HG02571 (cell line): Measurements from ENCODE around the gene GRIK3.

Experiments used
- ATAC-seq: cut with Tn5 transposase; IDR thresholded peaks from one replicate; pipeline ENCODE4 v1.9.1; 2021; ENCODE audit warnings: mild to moderate bottlenecking, moderate library complexity; ENCODE audit not compliant: unreplicated experiment

The GRIK3 gene

DNA sequence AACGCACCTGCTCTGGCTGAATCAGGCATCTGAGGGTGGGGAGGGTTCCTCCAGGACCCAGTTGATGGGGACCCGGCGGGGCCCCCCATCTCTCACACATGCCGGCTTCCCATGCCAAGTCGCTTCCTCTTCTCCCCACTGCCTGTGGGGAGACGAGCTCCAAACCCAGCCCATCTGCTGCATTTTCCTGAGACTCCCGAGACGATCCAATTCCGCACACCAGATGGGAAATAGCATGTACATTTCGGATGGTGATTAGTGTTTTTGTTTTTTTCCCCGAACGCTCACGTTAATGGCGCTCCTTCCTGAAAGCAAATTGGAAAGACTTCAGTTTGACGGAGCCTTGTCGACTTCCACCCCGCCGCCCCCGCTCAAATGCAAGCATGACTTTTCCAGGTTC is 13.2 kb upstream of the GRIK3 start:
- no peak for ATAC-seq

DNA sequence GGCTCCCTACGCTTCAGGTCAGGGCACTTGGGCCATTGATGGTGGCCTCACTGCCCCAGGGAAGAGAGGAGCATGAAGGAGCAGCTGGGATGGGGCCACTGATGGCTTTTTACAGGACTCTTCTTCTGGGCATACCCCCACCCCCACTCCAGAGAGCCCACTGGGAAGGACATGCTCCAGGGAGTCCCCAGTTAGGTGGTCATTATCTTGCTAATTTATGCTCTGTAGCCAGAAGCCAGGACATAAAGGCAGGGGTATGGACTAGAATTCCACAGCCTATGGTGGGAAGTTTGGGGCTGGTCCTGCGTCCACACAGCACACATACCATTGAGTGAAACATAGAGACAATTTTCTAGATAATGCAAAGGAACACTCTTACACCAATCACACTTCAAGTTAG is 8.8 kb upstream of the GRIK3 start:
- no peak for ATAC-seq

DNA sequence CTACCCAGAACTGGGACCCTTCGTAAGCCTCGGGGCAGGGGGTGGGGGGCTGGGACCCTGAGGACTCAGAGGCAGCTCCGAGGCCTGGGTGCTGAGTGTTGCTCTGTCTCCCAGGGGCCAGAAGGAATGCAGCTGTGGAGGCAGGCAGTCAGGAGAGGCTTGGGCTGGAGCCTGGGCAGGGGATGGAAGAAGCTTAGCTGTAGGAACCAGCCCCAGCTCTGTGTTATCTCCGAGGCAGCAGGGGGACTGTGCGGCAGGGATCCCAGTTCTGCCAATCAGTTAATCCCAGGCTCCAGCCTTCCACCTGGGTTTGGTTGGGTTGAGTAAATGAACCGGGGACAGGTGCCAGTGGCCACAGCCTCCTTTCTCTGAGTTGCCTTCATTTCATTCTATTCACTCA is 8.2 kb upstream of the GRIK3 start:
- ATAC-seq: no peak

DNA sequence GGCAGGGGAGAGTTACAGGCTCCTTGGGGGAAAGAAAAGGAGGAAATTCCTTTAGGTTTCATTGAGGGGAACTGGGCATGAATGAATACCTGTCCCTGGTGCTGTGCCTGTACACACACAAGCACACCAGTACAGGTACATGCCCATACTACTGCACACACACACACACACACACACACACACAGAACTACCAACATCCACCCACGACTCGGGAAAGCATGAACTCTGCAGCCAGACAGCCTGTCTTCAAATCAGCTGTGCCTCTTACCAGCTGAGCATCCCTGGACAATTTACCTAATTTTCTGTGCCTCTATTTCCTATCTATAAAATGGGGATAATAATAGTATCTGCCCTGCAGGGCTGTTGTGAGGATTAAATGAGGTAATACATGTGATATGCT is 7.2 kb upstream of the GRIK3 start:
- no peak for ATAC-seq

DNA sequence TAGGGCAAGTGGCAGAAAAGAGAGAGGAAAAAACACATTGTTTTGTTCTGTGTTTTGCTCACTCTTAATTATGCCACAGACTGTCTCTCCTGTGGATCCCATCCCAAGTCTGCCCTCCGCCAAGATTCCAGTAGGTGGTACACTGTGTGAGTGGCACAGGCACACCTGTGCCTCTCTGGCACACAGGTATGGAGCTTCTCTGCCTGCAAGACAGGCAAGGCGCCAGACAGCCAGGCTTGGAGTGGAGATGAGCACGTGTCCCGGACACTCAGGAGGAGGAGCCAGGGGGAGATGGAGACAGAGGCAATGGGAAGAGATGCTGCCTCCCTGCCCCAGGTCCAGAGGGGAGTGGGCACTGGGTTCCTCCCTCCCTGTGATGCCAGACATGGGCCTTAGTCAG is 6.5 kb upstream of the GRIK3 start:
- ATAC-seq: no peak

DNA sequence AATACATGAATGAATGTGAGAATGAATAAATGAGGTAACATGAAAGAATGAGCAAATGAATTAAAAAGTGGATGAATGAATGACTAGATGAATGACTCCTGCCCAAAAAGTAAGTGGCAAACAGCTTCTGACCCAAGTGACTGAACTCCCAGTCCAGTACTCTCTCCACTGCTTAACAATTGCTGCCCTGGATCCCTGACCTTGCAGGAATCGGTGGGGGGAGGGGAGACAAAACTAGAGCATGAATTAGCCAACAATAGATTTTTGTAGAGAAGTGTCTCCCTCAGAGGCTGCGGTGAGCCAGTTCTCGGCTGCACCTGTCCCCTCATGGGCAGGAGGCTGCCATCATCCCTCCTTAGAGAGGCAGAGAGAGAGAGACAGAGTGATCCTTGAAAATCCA is 5.9 kb upstream of the GRIK3 start:
- ATAC-seq: no peak

DNA sequence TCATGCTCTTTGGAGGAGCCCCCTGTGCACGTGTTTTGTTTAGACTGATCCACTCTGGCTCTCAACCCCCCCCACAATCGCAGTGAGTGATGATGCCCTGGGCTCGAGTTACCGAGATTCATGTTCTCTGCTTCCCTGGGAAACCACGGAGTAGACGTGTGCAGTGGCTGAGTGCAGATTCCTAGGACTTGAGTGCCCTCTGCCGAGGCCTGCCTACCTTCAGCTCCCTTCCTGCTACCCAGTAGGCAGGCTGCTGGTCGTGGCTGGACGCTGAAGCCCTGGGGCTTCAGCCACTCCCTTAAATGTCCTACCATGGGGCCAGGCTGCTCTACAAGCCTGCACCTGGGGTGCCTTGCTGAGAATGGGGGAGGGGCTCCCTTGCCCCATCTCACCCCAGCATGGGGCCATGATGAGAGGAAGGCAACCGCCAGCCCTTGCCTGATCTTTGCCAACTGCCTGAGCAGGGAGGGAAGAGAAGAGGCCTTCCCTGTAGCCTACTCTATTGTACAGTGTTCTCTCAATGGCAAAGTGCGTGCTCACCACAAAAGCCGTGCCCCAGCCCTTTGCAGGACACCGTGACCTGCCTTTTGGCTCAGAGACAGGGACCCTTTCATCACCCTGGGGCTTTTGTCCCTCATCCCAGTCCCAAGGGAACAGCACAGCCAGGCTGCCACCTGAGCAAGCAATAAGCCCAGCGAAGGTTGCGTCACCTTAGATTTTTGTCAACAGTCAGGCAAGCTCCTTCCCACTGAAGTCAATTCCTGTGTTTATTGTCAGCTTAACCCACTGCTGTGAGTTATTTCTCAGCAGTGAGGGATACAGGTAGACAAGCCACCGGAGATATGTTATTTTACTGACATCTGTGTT is 4.1 kb upstream of the GRIK3 start:
- ATAC-seq: no peak

DNA sequence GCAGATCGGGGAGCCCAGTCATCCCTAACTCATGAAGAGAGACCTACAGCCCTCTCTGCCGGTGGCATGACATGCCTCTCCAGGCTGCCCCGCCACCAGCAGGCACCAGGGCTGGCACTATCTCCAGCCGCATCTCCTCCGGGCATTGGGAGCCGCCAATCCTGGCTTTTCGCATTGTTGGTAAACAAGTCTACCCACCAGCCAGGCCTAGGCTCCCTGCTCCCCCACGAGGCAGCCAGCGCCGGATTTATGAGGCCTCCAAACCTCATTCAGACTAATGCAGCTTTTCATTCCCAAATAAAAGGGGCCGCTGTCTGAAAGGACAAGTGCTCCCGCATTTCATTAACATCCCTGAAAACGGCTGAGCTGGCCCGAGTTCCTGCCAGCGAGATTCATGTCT is 3.4 kb upstream of the GRIK3 start:
- no peak for ATAC-seq

DNA sequence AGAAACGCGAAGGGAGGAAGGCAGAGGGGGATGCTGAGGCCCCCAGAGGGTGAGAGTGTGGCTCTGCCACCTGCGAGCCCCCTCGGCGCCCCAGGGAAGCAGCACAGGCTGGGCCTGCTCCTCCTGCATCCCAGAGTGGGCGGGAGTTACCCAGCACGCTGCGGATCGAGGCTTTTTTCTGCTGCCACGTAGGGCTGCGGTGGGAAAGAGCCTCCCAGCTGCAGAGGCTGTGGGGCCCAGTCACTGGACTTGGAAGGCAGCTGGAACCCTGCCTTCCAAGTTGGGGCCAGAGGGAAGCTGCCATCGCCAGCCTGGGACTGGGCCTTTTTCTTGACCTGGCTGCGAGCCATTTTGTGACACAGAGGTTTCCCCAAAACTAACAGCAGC is 2.3 kb upstream of the GRIK3 start:
- ATAC-seq: no peak

DNA sequence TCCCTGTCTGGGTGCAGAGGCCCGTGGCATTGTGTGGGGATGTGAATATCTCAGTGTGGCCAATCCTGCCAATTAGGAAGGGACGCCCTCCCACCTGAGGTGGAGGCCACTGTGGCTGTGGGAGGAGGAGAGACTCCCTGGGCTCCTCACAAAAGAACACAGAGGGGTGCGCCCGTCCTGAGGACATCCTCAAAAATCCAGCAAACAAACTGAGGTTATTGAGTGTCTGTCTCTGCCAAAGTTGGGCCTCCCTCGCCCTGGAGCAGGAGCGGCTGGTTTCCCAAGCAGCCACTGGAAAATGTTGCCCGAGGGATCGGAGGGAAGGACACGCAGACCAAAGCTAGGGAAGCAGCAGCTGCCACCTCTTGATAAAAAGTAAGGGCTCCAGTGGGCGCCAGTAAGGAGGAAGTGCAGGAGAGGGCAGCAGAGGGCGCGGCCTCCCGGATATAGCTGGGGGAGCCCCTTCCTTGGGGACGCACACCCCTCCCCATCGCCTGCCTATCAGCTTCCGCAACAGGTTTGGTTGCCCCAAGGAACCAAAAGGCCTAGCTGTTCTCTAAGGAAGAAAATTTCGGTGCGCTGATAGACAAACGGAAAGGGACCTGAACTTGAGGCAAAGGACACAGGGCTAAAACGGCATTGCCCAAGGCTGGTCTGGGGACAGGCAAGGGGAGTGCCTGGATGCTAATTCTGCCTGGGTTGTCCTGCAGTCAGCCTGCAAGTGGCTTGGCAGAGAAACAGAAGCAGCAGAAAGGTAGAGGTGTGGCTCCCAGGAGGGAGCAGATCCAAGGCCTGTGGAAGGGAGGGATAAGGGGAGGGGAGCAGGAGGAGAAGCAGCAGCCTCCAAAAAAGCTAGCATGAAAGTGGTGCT is 1.7 kb upstream of the GRIK3 start:
- no peak for ATAC-seq

DNA sequence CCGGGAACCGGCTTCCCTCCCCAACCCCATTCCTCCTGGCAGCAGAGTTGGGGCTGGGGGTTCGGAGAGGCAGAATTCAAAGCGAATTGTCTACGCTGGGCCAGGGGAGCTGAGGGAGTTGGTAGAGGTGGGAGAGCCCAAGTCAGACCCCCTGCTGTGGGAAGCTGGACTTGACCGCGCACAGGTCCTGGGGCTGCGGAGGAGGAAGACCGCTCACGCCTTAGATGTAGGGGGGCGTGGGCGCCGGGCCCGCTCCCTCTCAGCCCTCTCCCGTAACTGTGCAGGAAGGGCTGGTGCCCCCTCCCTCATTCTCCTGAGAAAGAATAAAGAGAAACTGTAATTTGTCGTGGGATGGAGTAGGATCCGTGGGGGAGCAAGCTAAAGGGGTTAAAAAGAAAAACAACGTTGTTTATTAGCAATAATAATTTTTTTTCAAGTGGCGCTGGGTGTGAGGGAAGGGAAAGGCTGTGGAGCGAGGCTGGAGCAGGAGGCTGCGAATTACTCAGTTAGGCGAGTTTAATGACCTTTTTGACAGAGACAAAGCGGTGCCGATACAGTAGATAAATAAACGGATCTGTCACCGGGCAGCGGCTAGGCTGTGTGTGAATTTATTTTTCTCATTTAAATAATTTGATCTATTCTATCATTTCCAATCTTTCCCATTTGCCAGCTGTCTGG is 838 bp upstream of the GRIK3 start:
- no peak for ATAC-seq

DNA sequence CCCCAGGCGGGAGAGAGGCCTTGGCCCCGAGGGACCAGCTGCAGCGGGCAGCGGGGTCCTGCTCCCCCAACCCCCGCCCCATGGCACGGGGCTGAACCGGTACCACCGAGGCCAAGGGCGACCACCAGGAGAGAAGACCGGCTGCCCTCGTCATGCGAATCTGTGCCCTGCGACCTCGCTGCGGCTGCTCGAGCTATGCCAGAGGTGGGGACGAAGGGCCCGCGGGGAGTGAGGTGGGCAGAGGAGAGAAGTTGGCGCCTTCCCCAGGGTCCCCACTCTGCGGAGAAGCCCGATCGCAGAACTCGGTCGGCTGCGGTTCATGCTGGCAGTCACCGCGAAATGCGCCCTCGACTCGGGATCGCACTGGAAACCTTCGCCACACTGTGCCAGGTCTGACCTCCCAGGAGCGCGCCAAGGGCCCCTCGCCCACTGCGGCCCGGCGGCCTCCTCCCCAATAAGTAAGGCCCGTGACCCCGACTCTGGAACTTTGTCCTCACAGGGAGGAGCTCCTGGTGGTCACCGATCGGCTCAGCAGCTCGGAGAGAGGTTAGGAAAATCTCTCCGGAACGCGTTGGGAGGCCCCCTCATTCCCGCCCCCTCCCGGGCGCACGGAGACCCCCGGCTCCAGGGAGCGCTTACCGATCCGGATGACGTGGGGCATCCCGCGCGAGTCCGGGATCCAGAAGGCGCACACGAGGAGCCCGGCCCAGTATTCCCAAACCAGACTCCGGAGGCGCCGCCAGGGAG is 787 bp downstream of the GRIK3 start:
- no peak for ATAC-seq

DNA sequence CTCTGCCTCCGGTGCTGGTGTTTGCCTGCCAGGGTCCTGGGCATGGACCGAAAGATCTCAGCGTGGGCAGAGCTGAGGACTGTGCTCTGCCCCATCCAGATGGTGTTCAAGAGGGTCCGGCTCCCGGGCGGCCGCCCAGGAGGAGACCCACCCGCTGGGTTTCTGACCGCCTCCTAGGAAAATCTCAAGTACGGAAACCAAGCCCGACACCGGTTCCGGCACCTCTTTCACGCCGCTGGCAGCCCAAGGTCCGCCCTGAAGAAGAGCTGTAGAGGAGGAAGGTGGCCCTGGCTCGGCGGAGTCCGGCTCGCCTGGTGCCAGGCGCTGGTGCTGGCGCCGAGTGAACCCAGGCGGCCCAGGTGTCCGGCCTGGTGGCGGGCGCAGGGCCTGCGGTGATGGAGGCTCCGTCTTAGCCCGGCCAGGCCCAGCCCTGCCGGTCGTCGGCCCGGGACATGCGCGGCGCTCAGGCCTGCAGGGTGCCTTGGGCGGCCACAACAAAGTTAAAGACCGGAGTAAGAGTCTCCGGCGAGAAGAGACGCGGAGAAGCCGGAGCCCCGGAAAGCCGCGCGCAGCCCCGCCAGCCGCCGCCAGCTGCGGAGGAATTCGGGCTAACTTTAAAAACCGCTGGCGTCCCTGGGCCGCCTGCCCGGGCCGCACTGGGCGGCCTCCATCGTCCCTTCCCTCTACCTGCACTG is 1.5 kb downstream of the GRIK3 start:
- ATAC-seq: no peak

DNA sequence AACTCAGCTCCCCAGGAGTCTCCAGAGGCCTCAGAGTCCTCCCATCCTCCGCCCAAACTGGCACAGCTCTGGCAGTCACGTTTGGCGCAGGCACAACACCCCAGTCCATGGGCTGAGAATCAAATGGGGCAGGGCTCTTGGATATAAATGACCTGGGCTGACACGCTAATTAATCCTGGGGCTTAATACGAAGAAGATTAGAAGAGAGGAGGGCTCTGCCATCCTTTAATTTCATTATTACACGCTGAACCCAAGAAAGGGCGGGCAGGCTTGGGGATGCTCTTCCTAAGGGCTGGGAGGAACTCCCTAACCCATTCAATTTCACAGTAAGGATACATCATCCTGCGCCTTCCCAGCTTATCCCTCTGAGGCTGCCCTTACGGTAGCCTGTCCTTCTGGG is 2.4 kb downstream of the GRIK3 start:
- ATAC-seq: no peak

DNA sequence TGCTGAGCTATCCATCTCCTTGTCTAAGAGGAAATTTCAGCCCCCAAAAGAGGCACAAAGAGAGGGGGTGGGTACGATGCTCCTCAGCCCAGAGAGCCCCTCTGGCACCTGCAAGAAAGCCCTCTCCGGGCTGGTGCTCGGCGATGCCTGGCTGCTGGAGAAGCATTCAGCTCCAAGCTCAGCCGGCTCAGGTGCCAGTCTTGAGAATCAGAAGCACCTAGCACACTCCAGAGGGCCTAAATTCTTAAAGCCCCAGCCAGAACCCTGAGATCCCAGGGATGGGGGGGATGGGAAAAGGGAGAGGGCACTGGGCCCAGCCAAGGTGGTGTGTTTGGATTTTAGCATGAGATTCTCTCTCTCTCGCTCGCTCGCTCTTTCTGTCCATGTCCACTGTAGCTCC is 2.9 kb downstream of the GRIK3 start:
- no peak for ATAC-seq

DNA sequence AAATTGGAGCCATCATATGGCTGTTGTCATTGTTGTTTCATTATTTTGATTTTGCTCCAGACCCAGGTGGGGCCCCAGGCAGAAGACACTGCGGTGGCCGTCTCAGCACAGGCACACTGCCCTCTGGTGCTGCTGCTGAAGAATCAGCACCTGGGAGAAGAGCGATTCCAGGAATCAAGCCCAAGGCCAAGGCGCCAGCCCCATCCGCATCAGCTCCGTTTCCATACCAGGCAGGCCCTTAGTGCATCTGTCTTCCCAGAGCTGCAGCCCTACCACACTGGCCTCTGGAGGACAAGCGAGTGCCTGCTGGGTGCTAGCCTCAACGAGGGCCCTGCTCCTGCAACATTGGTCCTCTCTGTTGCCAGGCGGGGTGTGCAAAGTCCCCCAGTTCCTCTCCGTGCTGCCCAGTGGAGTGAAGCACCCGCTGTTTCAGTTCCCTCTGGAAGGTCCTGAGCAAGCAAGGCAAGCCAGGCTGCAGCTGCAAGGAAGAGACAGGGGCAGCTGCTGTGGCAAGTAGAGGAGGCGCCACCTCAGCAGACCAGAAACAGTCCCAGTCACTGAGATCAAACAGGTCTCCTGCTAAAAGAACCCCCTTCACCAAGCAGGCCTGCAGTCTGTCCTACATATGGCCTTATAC is 5.2 kb downstream of the GRIK3 start:
- no peak for ATAC-seq

DNA sequence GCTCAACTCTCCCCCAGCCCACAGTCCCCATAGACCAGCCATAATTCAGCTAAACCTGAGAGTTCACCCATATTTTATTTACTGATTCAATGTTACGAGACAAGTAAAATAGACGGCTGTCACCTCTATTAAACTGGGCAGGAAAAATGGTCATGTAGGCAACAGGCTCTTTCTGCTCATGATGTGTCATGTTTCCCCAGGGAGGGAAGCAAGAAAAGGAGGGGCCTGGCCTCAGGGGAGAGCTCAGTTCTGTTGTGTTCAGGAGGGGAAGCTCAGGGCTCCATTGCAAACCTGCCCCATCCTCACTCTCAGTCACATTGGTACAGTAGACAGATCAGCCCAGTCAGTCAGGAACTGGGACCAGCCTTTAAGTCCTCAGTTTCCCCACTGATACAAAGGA is 12.8 kb downstream of the GRIK3 start:
- ATAC-seq: no peak

DNA sequence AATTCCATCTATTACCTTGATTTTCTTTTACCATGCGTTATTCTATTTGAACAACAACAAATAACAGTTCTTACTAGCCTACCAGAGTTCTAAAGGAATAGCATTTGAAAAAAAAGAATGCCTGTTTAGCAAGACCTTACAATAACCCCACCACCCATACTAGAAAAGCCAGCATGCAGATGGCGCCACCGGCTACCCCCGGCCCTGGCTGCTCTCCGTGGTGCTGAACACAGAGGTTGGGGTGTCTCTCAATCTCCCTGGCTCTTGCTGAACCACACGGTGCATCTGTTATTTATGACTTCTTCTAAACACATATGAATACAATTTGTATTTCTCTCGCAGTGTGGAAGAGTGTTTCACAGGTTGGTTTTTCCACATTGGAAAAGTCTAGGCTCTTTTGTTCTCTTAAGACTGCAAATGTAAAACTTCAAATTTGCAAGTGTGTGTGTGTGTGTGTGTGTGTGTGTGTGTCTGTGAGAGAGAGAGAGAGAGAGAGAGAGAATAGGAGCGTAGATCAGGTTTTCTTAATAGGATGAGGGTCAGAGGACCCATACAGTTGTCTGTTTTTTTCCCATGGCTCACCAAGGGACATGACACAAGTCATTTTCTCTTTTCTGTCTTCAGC is 13.6 kb downstream of the GRIK3 start:
- ATAC-seq: no peak

DNA sequence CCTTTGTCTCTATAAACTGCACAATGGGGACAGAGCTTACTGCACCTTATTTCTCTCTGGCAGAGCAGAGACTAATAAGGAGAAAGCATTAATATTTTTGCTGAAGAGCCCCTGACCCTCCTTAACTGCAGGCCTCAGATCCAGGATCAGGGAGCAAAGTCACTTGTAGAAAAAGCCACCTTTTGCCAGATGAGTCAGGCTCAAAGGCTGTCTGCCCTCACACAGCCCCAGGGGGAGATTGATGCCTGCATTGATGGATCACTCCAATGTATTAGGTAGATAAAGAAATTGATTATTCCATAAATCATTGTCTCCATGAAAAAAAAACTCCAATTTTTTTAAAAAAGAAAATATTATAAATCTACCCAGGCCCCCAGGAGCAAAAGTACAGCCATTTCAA is 15.8 kb downstream of the GRIK3 start:
- ATAC-seq: no peak
